ENCODE results near the gene PRR35. TPM values are rescaled to one million over a fixed set of nuclear protein-coding genes. Genes with fewer than 3 reads are reported as not detected.

The PRR35 gene
- total RNA-seq, 1 donor from 2014 or later = not detected

GRCh38 chr16:558298-559020, 1.7 kb upstream of the PRR35 start:
- no peak for TF ChIP-seq CTCF (IDR thresholded peaks at IDR 0.05)
- Histone ChIP-seq H3K27me3 (ENCODE audit: low read depth) (peaks cover 47% of the 10 kb centered on the region), H3K4me3 (no peak overlapping the region), H3K9me3 (no peaks in the 10 kb centered on the region), H3K36me3 (peaks cover 4% of the 10 kb centered on the region), H3K27ac (no peak overlapping the region), H3K4me1 (no peaks in the 10 kb centered on the region)
- intact Hi-C loops (cut with DNase I) = no loop called here
- ATAC-seq (no peak), DNase-seq (no peak)

GRCh38 chr16:559021-559380, 1.2 kb upstream of the PRR35 start:
- intact Hi-C loops (cut with DNase I) = no loop called here
- no peak for DNase-seq
- ATAC-seq = no peak
- Histone ChIP-seq H3K27me3 (ENCODE audit: low read depth) (peaks cover 47% of the 10 kb centered on the region), H3K4me3 (no peak overlapping the region), H3K4me1 (no peaks in the 10 kb centered on the region), H3K9me3 (no peaks in the 10 kb centered on the region), H3K36me3 (no peaks in the 10 kb centered on the region), H3K27ac (no peak overlapping the region)
- no peak for TF ChIP-seq CTCF (IDR thresholded peaks at IDR 0.05)

GRCh38 chr16:559411-560203, 587 bp upstream of the PRR35 start:
- no peak for TF ChIP-seq CTCF (IDR thresholded peaks at IDR 0.05)
- no peak for ATAC-seq
- intact Hi-C loops (cut with DNase I) = no loop called here
- no peak overlapping the region for H3K4me3 ChIP-seq
- H3K27me3 ChIP-seq (ENCODE audit: low read depth) = peaks cover 47% of the 10 kb centered on the region
- H3K27ac ChIP-seq = no peak overlapping the region
- DNase-seq = no peak
- H3K36me3 ChIP-seq = no peaks in the 10 kb centered on the region
- H3K4me1 ChIP-seq = no peaks in the 10 kb centered on the region
- no peaks in the 10 kb centered on the region for H3K9me3 ChIP-seq

- Histone ChIP-seq H3K9me3 (no peaks in the 10 kb centered on the region), H3K4me3 (no peak overlapping the region), H3K27me3 (ENCODE audit: low read depth) (peaks cover 47% of the 10 kb centered on the region), H3K4me1 (peaks cover 3% of the 10 kb centered on the region), H3K36me3 (no peaks in the 10 kb centered on the region), H3K27ac (no peak overlapping the region)
- no peak for TF ChIP-seq CTCF (IDR thresholded peaks at IDR 0.05)
- ATAC-seq = no peak
- DNase-seq = no peak
- intact Hi-C loops (cut with DNase I) = no loop called here
Measured at GRCh38 chr16:560701-561412, 663 bp downstream of the PRR35 start.

DNA sequence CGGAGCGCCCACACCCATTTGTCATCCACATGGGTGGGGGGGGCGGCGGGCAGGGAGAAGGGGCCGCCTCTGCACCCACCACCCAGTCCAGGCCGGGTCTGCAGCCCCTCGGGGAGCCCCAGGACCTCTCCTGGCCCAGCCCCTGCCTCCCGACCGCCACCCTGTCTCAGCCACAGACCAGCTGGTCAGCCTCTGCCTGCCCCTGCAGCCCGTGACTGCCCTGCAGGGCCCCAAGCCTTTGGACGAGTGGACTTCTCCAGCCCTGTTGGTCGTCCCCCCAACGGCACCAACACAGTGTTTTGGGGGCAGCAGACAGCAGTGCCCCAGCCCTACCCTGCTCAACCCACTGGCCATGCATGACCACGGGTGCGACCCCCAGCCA, 1.2 kb downstream of the PRR35 start:
- H3K4me1 ChIP-seq = peaks cover 8% of the 10 kb centered on the region
- TF ChIP-seq CTCF (IDR thresholded peaks at IDR 0.05) = no peak
- no peak overlapping the region for H3K27ac ChIP-seq
- ATAC-seq = no peak
- peaks cover 47% of the 10 kb centered on the region for H3K27me3 ChIP-seq (ENCODE audit: low read depth)
- no peak for DNase-seq
- no peaks in the 10 kb centered on the region for H3K9me3 ChIP-seq
- no peak overlapping the region for H3K4me3 ChIP-seq
- intact Hi-C loops (cut with DNase I) = no loop called here
- H3K36me3 ChIP-seq = no peaks in the 10 kb centered on the region

Data from lower lobe of right lung (tissue), 2 donors.